HG03520 (cell line): ENCODE measurements around the gene MXD3.
"Not testable (repeated sequence)": the region's sequence is repeated elsewhere in the genome, so short reads cannot be mapped to it uniquely, and the experiment has no call there.

Experiments used
- ATAC-seq: cut with Tn5 transposase; IDR thresholded peaks from one replicate; pipeline ENCODE4 v1.9.1; 2021; ENCODE audit warnings: mild to moderate bottlenecking, moderate library complexity; ENCODE audit not compliant: unreplicated experiment

Gene MXD3

GRCh38 chr5:177344891-177345290 lies 33.2 kb upstream of the MXD3 start:
- ATAC-seq, result no peak

GRCh38 chr5:177343777-177344176 lies 32.1 kb upstream of the MXD3 start:
- no peak for ATAC-seq

- ATAC-seq, result not testable (repeated sequence)
These were observed 31.3 kb upstream of the MXD3 start for GRCh38 chr5:177343000-177343399.

- ATAC-seq, result no peak
These were observed 27.5 kb upstream of the MXD3 start for GRCh38 chr5:177339107-177339638.

- ATAC-seq, result no peak
These were observed 26.8 kb upstream of the MXD3 start for GRCh38 chr5:177338251-177339106.

GRCh38 chr5:177336603-177337494 lies 25.2 kb upstream of the MXD3 start:
- no peak for ATAC-seq

- no peak for ATAC-seq
These were observed 24.4 kb upstream of the MXD3 start for GRCh38 chr5:177336112-177336511.

- no peak for ATAC-seq
These were observed 24.0 kb upstream of the MXD3 start for GRCh38 chr5:177335701-177336065.

GRCh38 chr5:177334781-177335700 lies 23.3 kb upstream of the MXD3 start:
- no peak for ATAC-seq

- no peak for ATAC-seq
These were observed 22.5 kb upstream of the MXD3 start for GRCh38 chr5:177334155-177334551.

- no peak for ATAC-seq
These were observed 21.9 kb upstream of the MXD3 start for GRCh38 chr5:177333420-177334154.

- no peak for ATAC-seq
These were observed 21.2 kb upstream of the MXD3 start for GRCh38 chr5:177332896-177333260.

GRCh38 chr5:177332031-177332895 lies 20.6 kb upstream of the MXD3 start:
- no peak for ATAC-seq

- no peak for ATAC-seq
These were observed 19.5 kb upstream of the MXD3 start for GRCh38 chr5:177330991-177331842.

GRCh38 chr5:177329883-177330282 lies 18.2 kb upstream of the MXD3 start:
- no peak for ATAC-seq

- no peak for ATAC-seq
These were observed 17.0 kb upstream of the MXD3 start for GRCh38 chr5:177328545-177329231.
